ENCODE data around the gene SEZ6L.

The SEZ6L gene

DNA sequence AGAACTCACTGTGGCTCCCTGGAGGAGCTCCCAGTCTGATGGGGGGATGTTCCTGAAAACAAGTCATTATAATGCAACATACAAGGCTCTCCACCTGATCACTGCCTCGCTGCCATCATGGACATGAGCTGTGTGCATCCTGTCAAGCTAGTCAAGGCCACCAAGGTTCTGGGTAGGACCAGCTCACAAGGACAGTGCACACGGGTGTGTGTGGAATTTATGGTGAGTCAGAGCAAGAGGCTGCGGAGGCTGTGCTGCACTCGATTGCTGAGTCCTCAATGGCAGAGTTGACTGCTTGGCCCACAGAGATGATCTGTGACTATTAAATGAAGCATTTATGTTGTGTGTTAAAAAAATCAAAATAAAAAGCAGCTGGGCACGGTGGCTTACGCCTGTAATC lies 96.6 kb downstream of the SEZ6L start:
- Histone ChIP-seq H3K4me3 (replicated peaks; ENCODE audit: insufficient read depth, low read length) (no peak overlapping the region), H3K27me3 (ENCODE audit: insufficient read depth, poor library complexity, severe bottlenecking) (no peaks in the 10 kb centered on the region), H3K27ac (replicated peaks) (no peak overlapping the region)
- DNase-seq (ENCODE audit: low read depth in 1 of 2, low spot score in 1 of 2), result no peak
- TF ChIP-seq GABPA (IDR thresholded peaks at IDR 0.05; ENCODE audit: low read depth) (no peak), SPI1 (IDR thresholded peaks at IDR 0.05; ENCODE audit: borderline replicate concordance, low read depth) (no peak), POLR2AphosphoS5 (IDR thresholded peaks at IDR 0.05; ENCODE audit: low read depth) (no peak)
- TF ChIP-seq, protein P1, sequence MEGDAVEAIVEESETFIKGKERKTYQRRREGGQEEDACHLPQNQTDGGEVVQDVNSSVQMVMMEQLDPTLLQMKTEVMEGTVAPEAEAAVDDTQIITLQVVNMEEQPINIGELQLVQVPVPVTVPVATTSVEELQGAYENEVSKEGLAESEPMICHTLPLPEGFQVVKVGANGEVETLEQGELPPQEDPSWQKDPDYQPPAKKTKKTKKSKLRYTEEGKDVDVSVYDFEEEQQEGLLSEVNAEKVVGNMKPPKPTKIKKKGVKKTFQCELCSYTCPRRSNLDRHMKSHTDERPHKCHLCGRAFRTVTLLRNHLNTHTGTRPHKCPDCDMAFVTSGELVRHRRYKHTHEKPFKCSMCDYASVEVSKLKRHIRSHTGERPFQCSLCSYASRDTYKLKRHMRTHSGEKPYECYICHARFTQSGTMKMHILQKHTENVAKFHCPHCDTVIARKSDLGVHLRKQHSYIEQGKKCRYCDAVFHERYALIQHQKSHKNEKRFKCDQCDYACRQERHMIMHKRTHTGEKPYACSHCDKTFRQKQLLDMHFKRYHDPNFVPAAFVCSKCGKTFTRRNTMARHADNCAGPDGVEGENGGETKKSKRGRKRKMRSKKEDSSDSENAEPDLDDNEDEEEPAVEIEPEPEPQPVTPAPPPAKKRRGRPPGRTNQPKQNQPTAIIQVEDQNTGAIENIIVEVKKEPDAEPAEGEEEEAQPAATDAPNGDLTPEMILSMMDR (IDR thresholded peaks at IDR 0.05; ENCODE audit: insufficient read depth, low read length), result no peak
- TF ChIP-seq, protein P2, sequence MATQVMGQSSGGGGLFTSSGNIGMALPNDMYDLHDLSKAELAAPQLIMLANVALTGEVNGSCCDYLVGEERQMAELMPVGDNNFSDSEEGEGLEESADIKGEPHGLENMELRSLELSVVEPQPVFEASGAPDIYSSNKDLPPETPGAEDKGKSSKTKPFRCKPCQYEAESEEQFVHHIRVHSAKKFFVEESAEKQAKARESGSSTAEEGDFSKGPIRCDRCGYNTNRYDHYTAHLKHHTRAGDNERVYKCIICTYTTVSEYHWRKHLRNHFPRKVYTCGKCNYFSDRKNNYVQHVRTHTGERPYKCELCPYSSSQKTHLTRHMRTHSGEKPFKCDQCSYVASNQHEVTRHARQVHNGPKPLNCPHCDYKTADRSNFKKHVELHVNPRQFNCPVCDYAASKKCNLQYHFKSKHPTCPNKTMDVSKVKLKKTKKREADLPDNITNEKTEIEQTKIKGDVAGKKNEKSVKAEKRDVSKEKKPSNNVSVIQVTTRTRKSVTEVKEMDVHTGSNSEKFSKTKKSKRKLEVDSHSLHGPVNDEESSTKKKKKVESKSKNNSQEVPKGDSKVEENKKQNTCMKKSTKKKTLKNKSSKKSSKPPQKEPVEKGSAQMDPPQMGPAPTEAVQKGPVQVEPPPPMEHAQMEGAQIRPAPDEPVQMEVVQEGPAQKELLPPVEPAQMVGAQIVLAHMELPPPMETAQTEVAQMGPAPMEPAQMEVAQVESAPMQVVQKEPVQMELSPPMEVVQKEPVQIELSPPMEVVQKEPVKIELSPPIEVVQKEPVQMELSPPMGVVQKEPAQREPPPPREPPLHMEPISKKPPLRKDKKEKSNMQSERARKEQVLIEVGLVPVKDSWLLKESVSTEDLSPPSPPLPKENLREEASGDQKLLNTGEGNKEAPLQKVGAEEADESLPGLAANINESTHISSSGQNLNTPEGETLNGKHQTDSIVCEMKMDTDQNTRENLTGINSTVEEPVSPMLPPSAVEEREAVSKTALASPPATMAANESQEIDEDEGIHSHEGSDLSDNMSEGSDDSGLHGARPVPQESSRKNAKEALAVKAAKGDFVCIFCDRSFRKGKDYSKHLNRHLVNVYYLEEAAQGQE (IDR thresholded peaks at IDR 0.05; ENCODE audit: insufficient replicate concordance, low read depth), result no peak

DNA sequence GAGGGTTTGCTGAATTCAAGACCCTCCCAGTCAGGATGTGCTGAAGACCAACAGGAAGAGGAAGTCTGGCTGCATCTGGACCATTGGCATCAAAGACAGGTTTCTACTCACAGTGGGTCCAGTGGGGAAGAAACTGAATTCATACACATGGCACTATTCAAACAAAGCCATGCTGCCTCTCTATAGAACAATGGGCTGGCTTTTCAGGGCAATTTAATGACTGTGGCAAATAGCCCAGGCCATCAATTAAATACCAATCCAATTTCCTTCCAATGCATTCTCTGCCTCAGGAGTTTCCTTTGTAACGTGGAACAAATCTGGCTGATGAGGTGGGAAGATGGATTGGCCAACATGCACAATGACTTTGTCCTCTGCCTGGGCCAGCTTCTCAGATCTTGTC lies 98.6 kb downstream of the SEZ6L start:
- Histone ChIP-seq H3K4me3 (replicated peaks; ENCODE audit: insufficient read depth, low read length) (no peak overlapping the region), H3K27ac (replicated peaks) (no peak overlapping the region), H3K27me3 (ENCODE audit: insufficient read depth, poor library complexity, severe bottlenecking) (no peaks in the 10 kb centered on the region)
- DNase-seq (ENCODE audit: low read depth in 1 of 2, low spot score in 1 of 2), result no peak
- TF ChIP-seq, protein P1 (IDR thresholded peaks at IDR 0.05; ENCODE audit: insufficient read depth, low read length), result no peak
- no peak for TF ChIP-seq SPI1 (IDR thresholded peaks at IDR 0.05; ENCODE audit: borderline replicate concordance, low read depth)
- TF ChIP-seq, protein P2 (IDR thresholded peaks at IDR 0.05; ENCODE audit: insufficient replicate concordance, low read depth), result no peak
- TF ChIP-seq GABPA (IDR thresholded peaks at IDR 0.05; ENCODE audit: low read depth), result no peak
- no peak for TF ChIP-seq POLR2AphosphoS5 (IDR thresholded peaks at IDR 0.05; ENCODE audit: low read depth)

DNA sequence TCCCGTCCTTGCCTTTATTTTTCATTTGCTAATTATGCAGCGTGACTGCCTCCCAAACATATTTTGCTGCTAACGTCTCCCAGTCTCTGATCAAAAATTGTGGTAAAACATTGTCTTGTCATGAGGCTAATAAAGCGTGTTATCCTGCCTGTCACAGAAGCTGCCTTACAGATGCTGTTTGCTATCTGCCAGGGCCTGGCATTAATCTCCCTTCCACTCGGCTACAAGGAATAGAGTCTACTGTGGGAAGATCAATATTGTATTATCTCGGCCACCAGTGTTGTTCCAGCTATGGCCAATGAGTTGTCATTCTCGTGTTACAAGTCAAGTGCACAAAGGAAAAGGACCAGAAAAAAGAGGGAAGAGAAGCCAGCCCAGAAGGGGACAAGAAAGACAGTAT lies 100.3 kb downstream of the SEZ6L start:
- H3K27ac ChIP-seq (replicated peaks), result no peak overlapping the region
- DNase-seq (ENCODE audit: low read depth in 1 of 2, low spot score in 1 of 2), result no peak
- H3K27me3 ChIP-seq (ENCODE audit: insufficient read depth, poor library complexity, severe bottlenecking), result no peaks in the 10 kb centered on the region
- no peak overlapping the region for H3K4me3 ChIP-seq (replicated peaks; ENCODE audit: insufficient read depth, low read length)
- TF ChIP-seq, protein P2 (IDR thresholded peaks at IDR 0.05; ENCODE audit: insufficient replicate concordance, low read depth), result no peak
- TF ChIP-seq, protein P1 (IDR thresholded peaks at IDR 0.05; ENCODE audit: insufficient read depth, low read length), result no peak
- no peak for TF ChIP-seq SPI1 (IDR thresholded peaks at IDR 0.05; ENCODE audit: borderline replicate concordance, low read depth)
- no peak for TF ChIP-seq GABPA (IDR thresholded peaks at IDR 0.05; ENCODE audit: low read depth)
- no peak for TF ChIP-seq POLR2AphosphoS5 (IDR thresholded peaks at IDR 0.05; ENCODE audit: low read depth)
